ENCODE data around the gene AMIGO3.

Gene AMIGO3

GRCh38 chr3:49671291-49672288, 47.9 kb downstream of the AMIGO3 start:
- FAIRE-seq: peak; percentile 85
- peak; percentile 77 for DNase-seq (ENCODE audit: insufficient read length, low spot score)

GRCh38 chr3:49670940-49671290, 48.6 kb downstream of the AMIGO3 start:
- DNase-seq (ENCODE audit: insufficient read length, low spot score) (no peak), FAIRE-seq (peak; percentile 57)

DNA sequence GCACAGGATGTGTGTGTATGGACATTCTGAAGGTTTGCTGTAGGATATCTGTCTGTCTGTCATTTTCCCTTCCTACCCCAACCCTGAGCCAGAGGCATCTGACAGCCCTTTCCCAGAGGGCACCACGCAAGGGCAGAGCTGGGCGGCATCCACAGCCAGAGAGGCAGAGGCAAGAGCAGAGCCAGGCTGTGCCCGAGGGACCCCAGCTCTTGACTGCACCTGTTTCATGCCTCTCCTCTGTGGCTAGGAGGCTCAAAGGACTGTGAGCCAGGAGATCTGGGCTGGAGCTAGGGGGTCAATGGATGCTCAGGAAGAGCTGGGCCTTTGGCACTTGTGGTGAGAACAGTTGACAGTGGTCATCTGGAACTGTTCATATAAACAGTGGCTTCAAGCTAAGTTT, 50.1 kb downstream of the AMIGO3 start:
- FAIRE-seq (no peak), DNase-seq (ENCODE audit: insufficient read length, low spot score) (no peak)

- DNase-seq (ENCODE audit: insufficient read length, low spot score) (no peak), FAIRE-seq (no peak)
These were observed 50.6 kb downstream of the AMIGO3 start for GRCh38 chr3:49668861-49669260.

- peak; percentile 33 for FAIRE-seq
- DNase-seq (ENCODE audit: insufficient read length, low spot score): no peak
These were observed 51.1 kb downstream of the AMIGO3 start for GRCh38 chr3:49668414-49668797.

DNA sequence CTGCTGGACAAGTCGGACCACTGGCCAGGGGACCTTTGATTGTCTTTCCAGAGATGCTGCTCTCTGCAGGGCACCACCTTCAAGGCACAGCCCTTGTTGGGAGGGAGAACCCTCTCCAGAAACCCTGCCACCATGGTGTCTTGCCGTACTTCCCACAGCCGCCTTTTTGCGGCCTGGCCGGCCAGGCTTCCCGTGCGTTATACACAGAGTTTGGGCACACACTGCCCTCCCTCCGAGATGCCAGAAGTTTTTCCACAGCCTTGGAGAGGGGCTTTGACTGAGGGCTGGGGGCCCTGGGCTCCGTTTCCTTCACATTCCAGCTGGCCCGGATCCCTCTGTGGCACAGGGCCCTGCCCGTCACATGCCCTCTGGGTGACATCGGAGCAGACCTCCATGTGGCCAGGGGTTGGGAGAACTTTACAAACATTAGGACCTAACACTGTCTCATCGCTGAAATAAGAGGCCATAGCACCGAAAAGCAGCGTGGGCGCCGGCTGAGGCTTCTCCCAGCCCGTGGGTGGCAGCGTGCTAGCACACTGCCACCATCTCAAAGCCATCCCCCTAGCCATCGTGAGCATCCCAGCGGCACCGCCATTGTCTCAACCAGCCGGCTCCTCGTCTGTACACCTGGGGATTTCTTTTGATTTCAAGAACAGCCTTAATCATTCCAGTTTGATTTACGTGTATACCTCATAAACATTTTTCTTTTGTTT, 51.6 kb downstream of the AMIGO3 start:
- DNase-seq (ENCODE audit: insufficient read length, low spot score) (no peak), FAIRE-seq (no peak)
